Thyroid gland (tissue), 4 donors: Measurements from ENCODE around the gene OR10A5. TPM values are rescaled to one million over a fixed set of nuclear protein-coding genes. Genes with fewer than 3 reads are reported as not detected.

Source experiments
- DNase-seq, 2 donors: peaks; one replicate each; pipeline ENCODE4 v3.0.0-alpha.2; 2019
- H3K27ac ChIP-seq, 3 donors: fragments of 200-600 bp; sonication (generic); 1 replicate in 2 of 3; 2 replicates in 1 of 3; pipeline ENCODE4 v1.5.1; 2016 to 2019; ENCODE audit warnings: mild to moderate bottlenecking in 1 of 3, moderate library complexity in 1 of 3
- H3K27me3 ChIP-seq: fragments of 200-600 bp; sonication (generic); one replicate; pipeline ENCODE4 v1.5.1; 2019
- H3K36me3 ChIP-seq, 2 donors: fragments of 200-600 bp; sonication (generic); one replicate each; pipeline ENCODE4 v1.5.1; 2016 to 2019
- H3K4me1 ChIP-seq, 2 donors: fragments of 200-600 bp; sonication (generic); one replicate each; pipeline ENCODE4 v1.5.1; 2017 to 2019
- H3K4me3 ChIP-seq, 3 donors: fragments of 200-600 bp; sonication (generic); replicated peaks in 1 of 3; 1 replicate in 2 of 3; 2 replicates in 1 of 3; pipeline ENCODE4 v1.5.1; 2016; ENCODE audit warnings: mild to moderate bottlenecking in 1 of 3
- H3K9me3 ChIP-seq: fragments of 200-600 bp; sonication (generic); one replicate; pipeline ENCODE4 v1.5.1; 2017
- POLR2A ChIP-seq, 2 donors: fragments of 450-650 bp; IDR thresholded peaks; one replicate each; pipeline ENCODE4 v1.6.1; 2017; ENCODE audit warnings: antibody characterized with exemption in 2 of 2, mild to moderate bottlenecking in 2 of 2, moderate library complexity in 1 of 2
- WGBS, 2 donors: methylation state at CpG; one replicate each; pipeline ENCODE4 v1.1.5; 2017; 5-methylcytosine and 5-hydroxymethylcytosine counted together
- intact Hi-C: fragments of 100-400 bp; cut with DNase I; formaldehyde crosslinking; loops from one replicate; pipeline ENCODE4 v1.15.1; 2023
- total RNA-seq, 4 donors: library from RNA; depleted of rRNA; stranded (reverse); fragments of >200 nt; gene quantifications; one replicate each; pipeline ENCODE4 v1.2.3, GENCODE V29; 2016
- TF ChIP-seq, protein P1 (sequence below), 6 experiments: fragments of 200-600 bp in 3 of 6; fragments of 450-650 bp in 3 of 6; sonication (generic) in 3 of 6; IDR thresholded peaks; one replicate each; pipeline ENCODE4 v1.5.1; 2016 to 2019; ENCODE audit warnings: antibody characterized with exemption in 6 of 6, mild to moderate bottlenecking in 2 of 6, inconsistent platforms in 1 of 6, moderate library complexity in 1 of 6

Gene OR10A5
- total RNA-seq, 4 donors from 2014 or later: not detected

DNA sequence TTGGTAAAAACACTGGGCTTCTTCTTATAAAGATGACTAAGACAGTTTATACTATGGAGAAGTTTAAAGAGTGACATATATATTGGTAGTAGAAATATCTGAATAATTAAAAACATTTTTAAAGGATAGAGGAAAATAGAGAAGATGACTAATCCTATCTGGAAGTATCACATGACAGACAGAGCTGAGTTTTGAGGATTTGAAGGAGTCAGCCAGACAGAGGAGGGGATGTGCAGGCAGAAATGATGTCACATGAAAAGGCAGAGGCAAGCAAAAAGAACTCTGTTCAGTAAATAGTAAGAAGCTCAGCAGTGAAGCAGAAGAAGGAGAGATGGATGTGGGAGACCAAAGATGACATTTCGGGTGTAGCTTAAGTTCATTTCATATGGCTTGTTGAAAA lies 19.0 kb downstream of the OR10A5 start:
- Histone ChIP-seq H3K4me3 (no peak overlapping the region), H3K4me1 (no peaks in the 10 kb centered on the region), H3K9me3 (no peaks in the 10 kb centered on the region), H3K27me3 (no peaks in the 10 kb centered on the region), H3K36me3 (no peaks in the 10 kb centered on the region), H3K27ac (no peak overlapping the region)
- intact Hi-C loops: no loop called here
- WGBS, 2 donors: 90% methylated on average over 1 of the region's 1 CpG
- no peak for DNase-seq
- no peak for TF ChIP-seq POLR2A (IDR thresholded peaks at IDR 0.05)
- TF ChIP-seq, protein P1, sequence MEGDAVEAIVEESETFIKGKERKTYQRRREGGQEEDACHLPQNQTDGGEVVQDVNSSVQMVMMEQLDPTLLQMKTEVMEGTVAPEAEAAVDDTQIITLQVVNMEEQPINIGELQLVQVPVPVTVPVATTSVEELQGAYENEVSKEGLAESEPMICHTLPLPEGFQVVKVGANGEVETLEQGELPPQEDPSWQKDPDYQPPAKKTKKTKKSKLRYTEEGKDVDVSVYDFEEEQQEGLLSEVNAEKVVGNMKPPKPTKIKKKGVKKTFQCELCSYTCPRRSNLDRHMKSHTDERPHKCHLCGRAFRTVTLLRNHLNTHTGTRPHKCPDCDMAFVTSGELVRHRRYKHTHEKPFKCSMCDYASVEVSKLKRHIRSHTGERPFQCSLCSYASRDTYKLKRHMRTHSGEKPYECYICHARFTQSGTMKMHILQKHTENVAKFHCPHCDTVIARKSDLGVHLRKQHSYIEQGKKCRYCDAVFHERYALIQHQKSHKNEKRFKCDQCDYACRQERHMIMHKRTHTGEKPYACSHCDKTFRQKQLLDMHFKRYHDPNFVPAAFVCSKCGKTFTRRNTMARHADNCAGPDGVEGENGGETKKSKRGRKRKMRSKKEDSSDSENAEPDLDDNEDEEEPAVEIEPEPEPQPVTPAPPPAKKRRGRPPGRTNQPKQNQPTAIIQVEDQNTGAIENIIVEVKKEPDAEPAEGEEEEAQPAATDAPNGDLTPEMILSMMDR (IDR thresholded peaks at IDR 0.05): no peak

DNA sequence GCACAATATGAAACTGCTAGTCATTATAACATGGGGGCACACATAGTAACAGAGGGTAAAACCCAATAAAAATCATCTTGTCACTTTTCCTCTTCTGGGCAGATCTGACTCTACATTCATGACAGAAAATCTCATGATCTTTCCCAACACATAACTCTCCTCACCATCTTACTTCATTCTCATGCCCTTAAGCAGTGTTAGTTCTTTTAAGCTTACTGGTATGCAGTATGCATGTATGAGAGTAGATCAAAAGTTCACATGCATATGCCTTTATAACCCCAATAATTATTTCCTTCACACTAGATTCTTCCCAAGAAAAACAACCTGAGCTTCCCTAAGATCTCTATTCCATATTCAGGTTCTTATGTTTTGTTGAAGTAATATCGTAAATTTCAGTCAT lies 25.8 kb downstream of the OR10A5 start:
- Histone ChIP-seq H3K4me1 (no peaks in the 10 kb centered on the region), H3K36me3 (no peaks in the 10 kb centered on the region), H3K27me3 (no peaks in the 10 kb centered on the region), H3K27ac (no peak overlapping the region), H3K4me3 (no peak overlapping the region), H3K9me3 (no peaks in the 10 kb centered on the region)
- TF ChIP-seq POLR2A (IDR thresholded peaks at IDR 0.05): no peak
- TF ChIP-seq, protein P1 (IDR thresholded peaks at IDR 0.05): no peak
- intact Hi-C loops: no loop called here
- DNase-seq: no peak
- 87 to 89% methylated on average over 1 of the region's 1 CpG for WGBS, 2 donors

- H3K27me3 ChIP-seq: no peaks in the 10 kb centered on the region
- intact Hi-C loops: no loop called here
- H3K4me3 ChIP-seq: no peak overlapping the region
- WGBS, 2 donors: 90 to 91% methylated on average over 2 of the region's 2 CpGs
- DNase-seq: no peak
- no peaks in the 10 kb centered on the region for H3K36me3 ChIP-seq
- no peaks in the 10 kb centered on the region for H3K9me3 ChIP-seq
- no peak for TF ChIP-seq POLR2A (IDR thresholded peaks at IDR 0.05)
- TF ChIP-seq, protein P1 (IDR thresholded peaks at IDR 0.05): no peak
- no peak overlapping the region for H3K27ac ChIP-seq
- no peaks in the 10 kb centered on the region for H3K4me1 ChIP-seq
These were observed 30.3 kb downstream of the OR10A5 start for GRCh38 chr11:6875761-6876160.

DNA sequence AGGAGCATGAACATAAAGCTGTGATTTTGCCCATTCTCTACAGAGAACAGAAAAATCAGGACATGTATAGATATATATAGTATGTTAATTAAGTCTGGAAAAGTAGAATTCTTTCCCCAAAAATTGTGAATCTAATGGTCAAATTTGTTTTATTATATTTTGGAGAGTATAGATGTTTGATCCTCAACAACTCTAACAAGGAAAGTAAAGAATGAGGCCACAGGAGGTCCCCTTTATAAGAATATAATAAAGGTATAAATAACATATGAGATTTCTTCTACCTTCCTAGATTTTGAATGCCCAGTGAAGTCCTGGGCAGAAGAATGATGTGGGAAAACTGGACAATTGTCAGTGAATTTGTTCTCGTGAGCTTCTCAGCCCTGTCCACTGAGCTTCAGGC lies 30.8 kb downstream of the OR10A5 start, which contains the start of gene OR10A4:
TSS of gene OR10A4 (plus strand) at position 301 of the 400 bp plus-strand sequence. CDS start at position 324, 23 bp downstream.
- no peak within 1 kb of the TSS for H3K4me3 ChIP-seq
- H3K27me3 ChIP-seq: no peaks in the 10 kb centered on the region
- intact Hi-C loops: no loop called here
- WGBS, 2 donors: 89 to 95% methylated on average over 1 of the region's 1 CpG
- TF ChIP-seq, protein P1 (IDR thresholded peaks at IDR 0.05): no peak
- TF ChIP-seq POLR2A (IDR thresholded peaks at IDR 0.05): no peak
- no peaks in the 10 kb centered on the region for H3K36me3 ChIP-seq
- H3K27ac ChIP-seq: no peak within 1 kb of the TSS
- no peaks in the 10 kb centered on the region for H3K4me1 ChIP-seq
- no peaks in the 10 kb centered on the region for H3K9me3 ChIP-seq
- no peak for DNase-seq

DNA sequence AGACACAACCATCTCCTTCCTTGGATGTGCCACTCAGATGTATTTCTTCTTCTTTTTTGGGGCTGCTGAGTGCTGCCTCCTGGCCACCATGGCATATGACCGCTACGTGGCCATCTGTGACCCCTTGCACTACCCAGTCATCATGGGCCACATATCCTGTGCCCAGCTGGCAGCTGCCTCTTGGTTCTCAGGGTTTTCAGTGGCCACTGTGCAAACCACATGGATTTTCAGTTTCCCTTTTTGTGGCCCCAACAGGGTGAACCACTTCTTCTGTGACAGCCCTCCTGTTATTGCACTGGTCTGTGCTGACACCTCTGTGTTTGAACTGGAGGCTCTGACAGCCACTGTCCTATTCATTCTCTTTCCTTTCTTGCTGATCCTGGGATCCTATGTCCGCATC lies 31.4 kb downstream of the OR10A5 start:
- no peaks in the 10 kb centered on the region for H3K27me3 ChIP-seq
- no peaks in the 10 kb centered on the region for H3K36me3 ChIP-seq
- no peak overlapping the region for H3K4me3 ChIP-seq
- 88 to 97% methylated on average over 3 of the region's 3 CpGs for WGBS, 2 donors
- no peaks in the 10 kb centered on the region for H3K9me3 ChIP-seq
- H3K4me1 ChIP-seq: no peaks in the 10 kb centered on the region
- H3K27ac ChIP-seq: no peak overlapping the region
- intact Hi-C loops: no loop called here
- TF ChIP-seq POLR2A (IDR thresholded peaks at IDR 0.05): no peak
- TF ChIP-seq, protein P1 (IDR thresholded peaks at IDR 0.05): no peak
- DNase-seq: no peak
